HEK293 (cell line): Measurements from ENCODE around the gene PJA2.

ENCODE experiments used
- GFI1B ChIP-seq: fragments of 450-650 bp; formaldehyde crosslinking; IDR thresholded peaks from 2 replicates; pipeline ENCODE4 v1.5.1; 2016; ENCODE audit warnings: missing biosample characterization, missing genetic modification characterization
- GLI4 ChIP-seq: fragments of 450-650 bp; formaldehyde crosslinking; IDR thresholded peaks from 2 replicates; pipeline ENCODE4 v1.5.1; 2016; ENCODE audit warnings: missing biosample characterization, missing genetic modification characterization
- GLIS1 ChIP-seq: fragments of 450-650 bp; formaldehyde crosslinking; IDR thresholded peaks from 2 replicates; pipeline ENCODE4 v1.5.1; 2016; ENCODE audit warnings: missing biosample characterization, missing genetic modification characterization
- YY2 ChIP-seq: fragments of 450-650 bp; formaldehyde crosslinking; IDR thresholded peaks from 2 replicates; pipeline ENCODE4 v1.5.1; 2016; ENCODE audit warnings: missing biosample characterization, missing genetic modification characterization
- ZBTB48 ChIP-seq: fragments of 450-650 bp; formaldehyde crosslinking; IDR thresholded peaks from 2 replicates; pipeline ENCODE4 v1.5.1; 2016; ENCODE audit warnings: missing biosample characterization, missing genetic modification characterization
- ZFP41 ChIP-seq: fragments of 450-650 bp; formaldehyde crosslinking; IDR thresholded peaks from 2 replicates; pipeline ENCODE4 v1.5.1; 2016; ENCODE audit warnings: missing biosample characterization, missing genetic modification characterization, borderline replicate concordance
- ZNF10 ChIP-seq: fragments of 450-650 bp; formaldehyde crosslinking; IDR thresholded peaks from 2 replicates; pipeline ENCODE4 v1.5.1; 2017; ENCODE audit warnings: missing biosample characterization, missing genetic modification characterization
- ZNF121 ChIP-seq: fragments of 450-650 bp; formaldehyde crosslinking; IDR thresholded peaks from 2 replicates; pipeline ENCODE4 v1.5.1; 2016; ENCODE audit warnings: missing biosample characterization, missing genetic modification characterization
- ZNF133 ChIP-seq: fragments of 450-650 bp; formaldehyde crosslinking; IDR thresholded peaks from 2 replicates; pipeline ENCODE4 v1.5.1; 2016; ENCODE audit warnings: missing biosample characterization, missing genetic modification characterization
- ZNF157 ChIP-seq: fragments of 450-650 bp; formaldehyde crosslinking; IDR thresholded peaks from 2 replicates; pipeline ENCODE4 v1.5.1; 2016; ENCODE audit warnings: missing biosample characterization, missing genetic modification characterization
- ZNF239 ChIP-seq: fragments of 450-650 bp; formaldehyde crosslinking; IDR thresholded peaks from 2 replicates; pipeline ENCODE4 v1.5.1; 2016; ENCODE audit warnings: missing biosample characterization, missing genetic modification characterization
- ZNF292 ChIP-seq: fragments of 450-650 bp; formaldehyde crosslinking; IDR thresholded peaks from 2 replicates; pipeline ENCODE4 v1.5.1; 2016; ENCODE audit warnings: low read depth, missing biosample characterization, missing genetic modification characterization, borderline replicate concordance
- ZNF350 ChIP-seq: fragments of 450-650 bp; formaldehyde crosslinking; IDR thresholded peaks from 2 replicates; pipeline ENCODE4 v1.5.0; 2017; ENCODE audit warnings: missing biosample characterization, mild to moderate bottlenecking, missing genetic modification characterization
- ZNF426 ChIP-seq: fragments of 450-650 bp; formaldehyde crosslinking; IDR thresholded peaks from 2 replicates; pipeline ENCODE4 v1.5.1; 2017; ENCODE audit warnings: missing biosample characterization, missing genetic modification characterization, mild to moderate bottlenecking, inconsistent platforms, moderate library complexity
- ZNF433 ChIP-seq: fragments of 450-650 bp; formaldehyde crosslinking; IDR thresholded peaks from 2 replicates; pipeline ENCODE4 v1.5.1; 2016; ENCODE audit warnings: missing biosample characterization, missing genetic modification characterization, low read depth
- ZNF521 ChIP-seq: fragments of 450-650 bp; formaldehyde crosslinking; IDR thresholded peaks from 2 replicates; pipeline ENCODE4 v1.5.1; 2017; ENCODE audit warnings: missing biosample characterization, mild to moderate bottlenecking, missing genetic modification characterization
- ZNF548 ChIP-seq: fragments of 450-650 bp; formaldehyde crosslinking; IDR thresholded peaks from 2 replicates; pipeline ENCODE4 v1.5.1; 2016; ENCODE audit warnings: missing biosample characterization, missing genetic modification characterization
- ZNF792 ChIP-seq: fragments of 450-650 bp; formaldehyde crosslinking; IDR thresholded peaks from 2 replicates; pipeline ENCODE4 v1.5.1; 2016; ENCODE audit warnings: missing biosample characterization, missing genetic modification characterization
- ZNF843 ChIP-seq: fragments of 450-650 bp; formaldehyde crosslinking; IDR thresholded peaks from 2 replicates; pipeline ENCODE4 v1.5.1; 2016; ENCODE audit warnings: missing biosample characterization, missing genetic modification characterization
- ZSCAN23 ChIP-seq: fragments of 450-650 bp; formaldehyde crosslinking; IDR thresholded peaks from 2 replicates; pipeline ENCODE4 v1.5.1; 2016; ENCODE audit warnings: missing biosample characterization, missing genetic modification characterization
- TF ChIP-seq, protein P1 (sequence below): fragments of 450-650 bp; formaldehyde crosslinking; IDR thresholded peaks from 2 replicates; pipeline ENCODE4 v1.5.1; 2016; ENCODE audit warnings: missing biosample characterization, missing genetic modification characterization
- TF ChIP-seq, protein P2 (sequence below): fragments of 450-650 bp; formaldehyde crosslinking; IDR thresholded peaks from 2 replicates; pipeline ENCODE4 v1.5.0; 2017; ENCODE audit warnings: missing biosample characterization, missing genetic modification characterization, borderline replicate concordance
- TF ChIP-seq, protein P3 (sequence below): fragments of 450-650 bp; formaldehyde crosslinking; IDR thresholded peaks from 2 replicates; pipeline ENCODE4 v1.5.1; 2016; ENCODE audit warnings: missing biosample characterization, missing genetic modification characterization, borderline replicate concordance
- TF ChIP-seq, protein P4 (sequence below): fragments of 450-650 bp; formaldehyde crosslinking; IDR thresholded peaks from 2 replicates; pipeline ENCODE4 v1.5.1; 2017; ENCODE audit warnings: missing biosample characterization, missing genetic modification characterization
- TF ChIP-seq, protein P5 (sequence below): fragments of 450-650 bp; formaldehyde crosslinking; IDR thresholded peaks from 2 replicates; pipeline ENCODE4 v1.5.1; 2016; ENCODE audit warnings: missing biosample characterization, missing genetic modification characterization

Gene PJA2

DNA sequence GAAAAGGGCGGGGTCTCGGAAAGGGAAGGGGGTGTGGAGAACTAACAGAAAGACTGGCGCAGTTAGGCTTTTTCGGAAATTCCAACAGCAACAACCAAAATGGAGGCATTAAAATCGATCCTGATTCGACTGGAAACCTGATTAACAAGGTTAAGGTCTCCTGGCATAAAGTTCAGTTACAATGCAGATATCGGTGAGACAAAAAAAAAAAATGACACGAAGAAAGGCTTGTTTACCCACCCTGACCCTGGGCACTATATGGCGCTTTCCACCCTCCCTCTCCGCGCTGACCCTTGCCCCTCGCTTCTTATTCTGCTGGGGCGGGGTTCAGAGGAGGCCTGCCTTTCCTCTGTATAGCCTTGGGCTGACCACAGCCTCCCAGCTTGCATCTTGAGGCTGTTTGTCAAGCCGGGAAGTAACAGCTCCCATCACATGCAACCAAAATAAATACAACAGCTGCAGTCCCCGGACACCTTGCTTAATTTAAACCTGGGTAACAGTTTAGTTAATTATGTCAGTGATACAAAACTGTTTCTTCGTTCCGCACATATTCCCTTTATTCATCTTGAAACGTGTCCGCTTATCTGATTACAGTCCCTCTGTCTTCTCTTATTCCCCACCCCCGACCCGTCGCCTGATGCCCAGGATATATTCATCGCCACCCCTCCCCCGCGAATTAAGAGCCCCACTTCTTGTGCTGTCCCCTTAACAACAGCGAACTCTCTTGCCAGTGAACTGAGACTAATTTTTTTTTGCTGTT, 795 bp upstream of the PJA2 start (continued):
- no peak for TF ChIP-seq ZNF157 (tag by site-specific recombination)
- no peak for TF ChIP-seq ZNF792 (tag by site-specific recombination)
- peak; percentile 94 for TF ChIP-seq ZBTB48 (tag by site-specific recombination)
- TF ChIP-seq, protein P1, sequence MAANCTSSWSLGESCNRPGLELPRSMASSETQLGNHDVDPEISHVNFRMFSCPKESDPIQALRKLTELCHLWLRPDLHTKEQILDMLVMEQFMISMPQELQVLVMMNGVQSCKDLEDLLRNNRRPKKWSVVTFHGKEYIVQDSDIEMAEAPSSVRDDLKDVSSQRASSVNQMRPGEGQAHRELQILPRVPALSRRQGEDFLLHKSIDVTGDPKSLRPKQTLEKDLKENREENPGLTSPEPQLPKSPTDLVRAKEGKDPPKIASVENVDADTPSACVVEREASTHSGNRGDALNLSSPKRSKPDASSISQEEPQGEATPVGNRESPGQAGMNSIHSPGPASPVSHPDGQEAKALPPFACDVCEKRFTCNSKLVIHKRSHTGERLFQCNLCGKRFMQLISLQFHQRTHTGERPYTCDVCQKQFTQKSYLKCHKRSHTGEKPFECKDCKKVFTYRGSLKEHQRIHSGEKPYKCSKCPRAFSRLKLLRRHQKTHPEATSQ, result no peak
- TF ChIP-seq ZSCAN23 (tag by site-specific recombination), result peak; percentile 66; the same call in 1 of the 2 replicates
- TF ChIP-seq, protein P2, sequence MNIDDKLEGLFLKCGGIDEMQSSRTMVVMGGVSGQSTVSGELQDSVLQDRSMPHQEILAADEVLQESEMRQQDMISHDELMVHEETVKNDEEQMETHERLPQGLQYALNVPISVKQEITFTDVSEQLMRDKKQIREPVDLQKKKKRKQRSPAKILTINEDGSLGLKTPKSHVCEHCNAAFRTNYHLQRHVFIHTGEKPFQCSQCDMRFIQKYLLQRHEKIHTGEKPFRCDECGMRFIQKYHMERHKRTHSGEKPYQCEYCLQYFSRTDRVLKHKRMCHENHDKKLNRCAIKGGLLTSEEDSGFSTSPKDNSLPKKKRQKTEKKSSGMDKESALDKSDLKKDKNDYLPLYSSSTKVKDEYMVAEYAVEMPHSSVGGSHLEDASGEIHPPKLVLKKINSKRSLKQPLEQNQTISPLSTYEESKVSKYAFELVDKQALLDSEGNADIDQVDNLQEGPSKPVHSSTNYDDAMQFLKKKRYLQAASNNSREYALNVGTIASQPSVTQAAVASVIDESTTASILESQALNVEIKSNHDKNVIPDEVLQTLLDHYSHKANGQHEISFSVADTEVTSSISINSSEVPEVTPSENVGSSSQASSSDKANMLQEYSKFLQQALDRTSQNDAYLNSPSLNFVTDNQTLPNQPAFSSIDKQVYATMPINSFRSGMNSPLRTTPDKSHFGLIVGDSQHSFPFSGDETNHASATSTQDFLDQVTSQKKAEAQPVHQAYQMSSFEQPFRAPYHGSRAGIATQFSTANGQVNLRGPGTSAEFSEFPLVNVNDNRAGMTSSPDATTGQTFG (tag by site-specific recombination), result no peak
- TF ChIP-seq ZNF350 (tag by site-specific recombination), result no peak
- no peak for TF ChIP-seq ZNF121 (tag by site-specific recombination)
- TF ChIP-seq, protein P3, sequence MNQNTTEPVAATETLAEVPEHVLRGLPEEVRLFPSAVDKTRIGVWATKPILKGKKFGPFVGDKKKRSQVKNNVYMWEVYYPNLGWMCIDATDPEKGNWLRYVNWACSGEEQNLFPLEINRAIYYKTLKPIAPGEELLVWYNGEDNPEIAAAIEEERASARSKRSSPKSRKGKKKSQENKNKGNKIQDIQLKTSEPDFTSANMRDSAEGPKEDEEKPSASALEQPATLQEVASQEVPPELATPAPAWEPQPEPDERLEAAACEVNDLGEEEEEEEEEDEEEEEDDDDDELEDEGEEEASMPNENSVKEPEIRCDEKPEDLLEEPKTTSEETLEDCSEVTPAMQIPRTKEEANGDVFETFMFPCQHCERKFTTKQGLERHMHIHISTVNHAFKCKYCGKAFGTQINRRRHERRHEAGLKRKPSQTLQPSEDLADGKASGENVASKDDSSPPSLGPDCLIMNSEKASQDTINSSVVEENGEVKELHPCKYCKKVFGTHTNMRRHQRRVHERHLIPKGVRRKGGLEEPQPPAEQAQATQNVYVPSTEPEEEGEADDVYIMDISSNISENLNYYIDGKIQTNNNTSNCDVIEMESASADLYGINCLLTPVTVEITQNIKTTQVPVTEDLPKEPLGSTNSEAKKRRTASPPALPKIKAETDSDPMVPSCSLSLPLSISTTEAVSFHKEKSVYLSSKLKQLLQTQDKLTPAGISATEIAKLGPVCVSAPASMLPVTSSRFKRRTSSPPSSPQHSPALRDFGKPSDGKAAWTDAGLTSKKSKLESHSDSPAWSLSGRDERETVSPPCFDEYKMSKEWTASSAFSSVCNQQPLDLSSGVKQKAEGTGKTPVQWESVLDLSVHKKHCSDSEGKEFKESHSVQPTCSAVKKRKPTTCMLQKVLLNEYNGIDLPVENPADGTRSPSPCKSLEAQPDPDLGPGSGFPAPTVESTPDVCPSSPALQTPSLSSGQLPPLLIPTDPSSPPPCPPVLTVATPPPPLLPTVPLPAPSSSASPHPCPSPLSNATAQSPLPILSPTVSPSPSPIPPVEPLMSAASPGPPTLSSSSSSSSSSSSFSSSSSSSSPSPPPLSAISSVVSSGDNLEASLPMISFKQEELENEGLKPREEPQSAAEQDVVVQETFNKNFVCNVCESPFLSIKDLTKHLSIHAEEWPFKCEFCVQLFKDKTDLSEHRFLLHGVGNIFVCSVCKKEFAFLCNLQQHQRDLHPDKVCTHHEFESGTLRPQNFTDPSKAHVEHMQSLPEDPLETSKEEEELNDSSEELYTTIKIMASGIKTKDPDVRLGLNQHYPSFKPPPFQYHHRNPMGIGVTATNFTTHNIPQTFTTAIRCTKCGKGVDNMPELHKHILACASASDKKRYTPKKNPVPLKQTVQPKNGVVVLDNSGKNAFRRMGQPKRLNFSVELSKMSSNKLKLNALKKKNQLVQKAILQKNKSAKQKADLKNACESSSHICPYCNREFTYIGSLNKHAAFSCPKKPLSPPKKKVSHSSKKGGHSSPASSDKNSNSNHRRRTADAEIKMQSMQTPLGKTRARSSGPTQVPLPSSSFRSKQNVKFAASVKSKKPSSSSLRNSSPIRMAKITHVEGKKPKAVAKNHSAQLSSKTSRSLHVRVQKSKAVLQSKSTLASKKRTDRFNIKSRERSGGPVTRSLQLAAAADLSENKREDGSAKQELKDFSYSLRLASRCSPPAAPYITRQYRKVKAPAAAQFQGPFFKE (tag by site-specific recombination), result no peak
- TF ChIP-seq GLI4 (tag by site-specific recombination), result no peak
- peak; percentile 47; the same call in 1 of the 2 replicates for TF ChIP-seq ZNF843 (tag by site-specific recombination)
- no peak for TF ChIP-seq ZNF433 (tag by site-specific recombination)
- no peak for TF ChIP-seq ZNF426 (tag by site-specific recombination)
- TF ChIP-seq ZNF548, result no peak
- TF ChIP-seq ZNF133, result no peak
- TF ChIP-seq GFI1B, result no peak
- no peak for TF ChIP-seq GLIS1
- TF ChIP-seq ZNF239 (tag by site-specific recombination), result no peak
- TF ChIP-seq ZNF521, result no peak
- 0 out of 2 replicates have a peak, but pooled peaks have one; percentile 37 for TF ChIP-seq YY2
- no peak for TF ChIP-seq ZFP41
- TF ChIP-seq, protein P4, sequence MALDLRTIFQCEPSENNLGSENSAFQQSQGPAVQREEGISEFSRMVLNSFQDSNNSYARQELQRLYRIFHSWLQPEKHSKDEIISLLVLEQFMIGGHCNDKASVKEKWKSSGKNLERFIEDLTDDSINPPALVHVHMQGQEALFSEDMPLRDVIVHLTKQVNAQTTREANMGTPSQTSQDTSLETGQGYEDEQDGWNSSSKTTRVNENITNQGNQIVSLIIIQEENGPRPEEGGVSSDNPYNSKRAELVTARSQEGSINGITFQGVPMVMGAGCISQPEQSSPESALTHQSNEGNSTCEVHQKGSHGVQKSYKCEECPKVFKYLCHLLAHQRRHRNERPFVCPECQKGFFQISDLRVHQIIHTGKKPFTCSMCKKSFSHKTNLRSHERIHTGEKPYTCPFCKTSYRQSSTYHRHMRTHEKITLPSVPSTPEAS (tag by site-specific recombination), result no peak; the same call in 1 of the 2 replicates
- TF ChIP-seq, protein P5, sequence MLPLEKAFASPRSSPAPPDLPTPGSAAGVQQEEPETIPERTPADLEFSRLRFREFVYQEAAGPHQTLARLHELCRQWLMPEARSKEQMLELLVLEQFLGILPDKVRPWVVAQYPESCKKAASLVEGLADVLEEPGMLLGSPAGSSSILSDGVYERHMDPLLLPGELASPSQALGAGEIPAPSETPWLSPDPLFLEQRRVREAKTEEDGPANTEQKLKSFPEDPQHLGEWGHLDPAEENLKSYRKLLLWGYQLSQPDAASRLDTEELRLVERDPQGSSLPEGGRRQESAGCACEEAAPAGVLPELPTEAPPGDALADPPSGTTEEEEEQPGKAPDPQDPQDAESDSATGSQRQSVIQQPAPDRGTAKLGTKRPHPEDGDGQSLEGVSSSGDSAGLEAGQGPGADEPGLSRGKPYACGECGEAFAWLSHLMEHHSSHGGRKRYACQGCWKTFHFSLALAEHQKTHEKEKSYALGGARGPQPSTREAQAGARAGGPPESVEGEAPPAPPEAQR (tag by site-specific recombination), result no peak
- TF ChIP-seq ZNF292 (tag by site-specific recombination), result no peak
- 0 out of 2 replicates have a peak, but pooled peaks have one; percentile 47 for TF ChIP-seq ZNF10 (tag by site-specific recombination)
